Neuronal stem cell (in vitro differentiated cells): ENCODE measurements around the gene FAM117B.

ENCODE experiments used
- DNase-seq: peaks from one replicate; pipeline ENCODE4 v3.0.0-alpha.2; 2013; ENCODE audit warnings: low spot score
- H2AFZ ChIP-seq: one replicate; pipeline ENCODE4 v1.6.1; 2013; ENCODE audit warnings: mild to moderate bottlenecking, low read length, inconsistent platforms
- H2AK5ac ChIP-seq: 2 replicates; pipeline ENCODE4 v1.6.1; 2013; ENCODE audit warnings: low read depth, mild to moderate bottlenecking, inconsistent platforms, low read length, moderate library complexity, mixed read lengths
- H2BK120ac ChIP-seq: 2 replicates; pipeline ENCODE4 v1.6.1; 2013; ENCODE audit warnings: low read depth, mild to moderate bottlenecking, inconsistent platforms, low read length, moderate library complexity, mixed read lengths
- H2BK12ac ChIP-seq: one replicate; pipeline ENCODE4 v1.6.1; 2013; ENCODE audit warnings: low read length, inconsistent platforms
- H2BK15ac ChIP-seq: 2 replicates; pipeline ENCODE4 v1.6.1; 2013; ENCODE audit warnings: mild to moderate bottlenecking, low read length, inconsistent platforms, mixed read lengths
- H2BK5ac ChIP-seq: one replicate; pipeline ENCODE4 v1.6.1; 2013; ENCODE audit warnings: inconsistent platforms, mild to moderate bottlenecking, low read length, moderate library complexity
- H3K14ac ChIP-seq: one replicate; pipeline ENCODE4 v1.6.1; 2013; ENCODE audit warnings: low read length, inconsistent platforms
- H3K18ac ChIP-seq: 2 replicates; pipeline ENCODE4 v1.6.1; 2013; ENCODE audit warnings: low read length, inconsistent platforms
- H3K23ac ChIP-seq: 2 replicates; pipeline ENCODE4 v1.6.1; 2013; ENCODE audit warnings: low read depth, mild to moderate bottlenecking, mixed read lengths, low read length, inconsistent platforms; ENCODE audit not compliant: poor library complexity
- H3K27ac ChIP-seq: replicated peaks from 3 replicates; pipeline ENCODE4 v1.5.1; 2013; ENCODE audit warnings: low read length, inconsistent platforms
- H3K27me3 ChIP-seq, 3 experiments: 2 replicates each; pipeline ENCODE4 v1.6.1; 2013; ENCODE audit warnings: low read length in 3 of 3, mild to moderate bottlenecking in 2 of 3, inconsistent platforms in 1 of 3, low read depth in 1 of 3, mixed read lengths in 1 of 3, moderate library complexity in 1 of 3; ENCODE audit not compliant: control insufficient read depth in 3 of 3, insufficient read depth in 3 of 3
- H3K36me3 ChIP-seq, 2 donors: replicated peaks in 1 of 2; 2 replicates each; pipeline ENCODE4 v1.6.1; 2013; ENCODE audit warnings: low read length in 2 of 2; ENCODE audit not compliant: control insufficient read depth in 2 of 2, insufficient read depth in 2 of 2
- H3K4ac ChIP-seq: 2 replicates; pipeline ENCODE4 v1.6.1; 2013; ENCODE audit warnings: inconsistent platforms, mild to moderate bottlenecking, low read length, moderate library complexity
- H3K4me1 ChIP-seq, 2 donors: 1 replicate in 1 of 2; 2 replicates in 1 of 2; pipeline ENCODE4 v1.6.1; 2013; ENCODE audit warnings: low read length in 2 of 2, low read depth in 1 of 2; ENCODE audit not compliant: control insufficient read depth in 2 of 2, insufficient read depth in 1 of 2
- H3K4me2 ChIP-seq: one replicate; pipeline ENCODE4 v1.6.1; 2013; ENCODE audit warnings: mild to moderate bottlenecking, low read length, inconsistent platforms; ENCODE audit not compliant: insufficient read depth, poor library complexity, severe bottlenecking
- H3K4me3 ChIP-seq, 2 donors: 2 replicates each; pipeline ENCODE4 v1.5.1; 2013; ENCODE audit warnings: low read length in 2 of 2, mild to moderate bottlenecking in 2 of 2, inconsistent platforms in 1 of 2, moderate library complexity in 1 of 2
- H3K79me1 ChIP-seq: one replicate; pipeline ENCODE4 v1.6.1; 2013; ENCODE audit warnings: low read depth, mild to moderate bottlenecking, inconsistent platforms, low read length, moderate library complexity
- H3K9ac ChIP-seq: one replicate; pipeline ENCODE4 v1.6.1; 2013; ENCODE audit warnings: mild to moderate bottlenecking, low read depth, low read length, inconsistent platforms; ENCODE audit not compliant: poor library complexity
- H3K9me3 ChIP-seq, 2 donors: replicated peaks in 1 of 2; 2 replicates each; pipeline versions ENCODE3 to v1.6.1; 2013; ENCODE audit warnings: low read length in 2 of 2, mild to moderate bottlenecking in 2 of 2, inconsistent platforms in 1 of 2, low read depth in 1 of 2, mixed read lengths in 1 of 2, moderate library complexity in 1 of 2; ENCODE audit not compliant: control insufficient read depth in 2 of 2, insufficient read depth in 1 of 2
- H4K8ac ChIP-seq: one replicate; pipeline ENCODE4 v1.6.1; 2013; ENCODE audit warnings: low read depth, mild to moderate bottlenecking, inconsistent platforms, low read length, moderate library complexity
- H4K91ac ChIP-seq: one replicate; pipeline ENCODE4 v1.6.1; 2013; ENCODE audit warnings: low read length, low read depth, mild to moderate bottlenecking, inconsistent platforms; ENCODE audit not compliant: poor library complexity
- WGBS, 2 donors: extraction: QIAGEN DNeasy Blood & Tissue Kit; methylation state at CpG; one replicate each; pipeline ENCODE4 v1.1.7; 2013; ENCODE audit warnings: missing lambda C conversion rate in 2 of 2, mixed read lengths in 1 of 2; ENCODE audit not compliant: insufficient read length in 2 of 2, insufficient replicate concordance in 1 of 2; ENCODE audit errors: extremely low coverage in 2 of 2; 5-methylcytosine and 5-hydroxymethylcytosine counted together

Gene FAM117B

DNA sequence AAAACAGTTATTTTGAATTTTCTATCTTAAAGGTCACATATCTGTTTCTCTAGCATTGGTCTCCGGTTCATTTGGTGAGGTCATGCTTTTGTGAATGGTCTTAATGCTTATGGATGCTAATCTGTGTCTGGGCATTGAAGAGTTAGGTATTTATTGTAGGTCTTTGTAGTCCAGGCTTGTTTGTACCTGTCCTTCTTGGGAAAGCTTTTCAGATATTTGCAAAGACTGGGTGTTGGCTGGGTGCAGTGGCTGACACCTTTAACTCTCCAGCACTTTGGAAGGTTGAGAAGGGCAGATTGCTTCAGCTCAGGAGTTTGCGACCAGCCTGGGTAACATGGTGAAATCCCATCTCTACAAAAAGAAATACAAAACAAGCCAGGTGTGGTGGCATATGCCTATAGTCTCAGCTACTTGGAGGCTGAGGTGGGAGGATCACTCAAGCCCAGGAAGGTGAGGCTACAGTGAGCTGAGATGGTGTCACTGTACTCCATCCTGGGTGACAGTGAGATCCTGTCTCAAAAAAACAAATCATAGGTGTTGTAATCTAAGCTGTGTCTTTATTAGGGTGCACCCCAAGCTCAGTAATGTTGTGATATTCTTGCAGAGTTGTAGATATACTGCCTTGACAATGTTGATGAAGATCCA, 82.3 kb downstream of the FAM117B start:
- H2BK120ac ChIP-seq: no peak overlapping the region
- no peak overlapping the region for H3K23ac ChIP-seq
- no peak overlapping the region for H4K91ac ChIP-seq
- no CpG with 5 or more reads among the region's 2 CpGs for WGBS, 2 donors
- no peaks in the 10 kb centered on the region for H3K27me3 ChIP-seq
- H3K9ac ChIP-seq: no peak overlapping the region
- no peak overlapping the region for H4K8ac ChIP-seq
- no peak overlapping the region for H2AK5ac ChIP-seq
- no peak overlapping the region for H3K4me2 ChIP-seq
- no peak overlapping the region for H3K14ac ChIP-seq
- no peak overlapping the region for H3K27ac ChIP-seq
- H3K79me1 ChIP-seq: peaks cover 5% of the 10 kb centered on the region
- H3K36me3 ChIP-seq: peaks cover 0 to under 1% of the 10 kb centered on the region in 2 donors
- H3K4ac ChIP-seq: no peak overlapping the region
- H3K4me1 ChIP-seq: no peaks in the 10 kb centered on the region
- H2AFZ ChIP-seq: no peak overlapping the region
- no peak overlapping the region for H2BK5ac ChIP-seq
- H3K9me3 ChIP-seq: peaks cover 0 to 35% of the 10 kb centered on the region in 2 donors
- no peak overlapping the region for H3K18ac ChIP-seq
- H2BK12ac ChIP-seq: no peak overlapping the region
- no peak for DNase-seq
- no peak overlapping the region for H2BK15ac ChIP-seq
- H3K4me3 ChIP-seq: no peak overlapping the region

DNA sequence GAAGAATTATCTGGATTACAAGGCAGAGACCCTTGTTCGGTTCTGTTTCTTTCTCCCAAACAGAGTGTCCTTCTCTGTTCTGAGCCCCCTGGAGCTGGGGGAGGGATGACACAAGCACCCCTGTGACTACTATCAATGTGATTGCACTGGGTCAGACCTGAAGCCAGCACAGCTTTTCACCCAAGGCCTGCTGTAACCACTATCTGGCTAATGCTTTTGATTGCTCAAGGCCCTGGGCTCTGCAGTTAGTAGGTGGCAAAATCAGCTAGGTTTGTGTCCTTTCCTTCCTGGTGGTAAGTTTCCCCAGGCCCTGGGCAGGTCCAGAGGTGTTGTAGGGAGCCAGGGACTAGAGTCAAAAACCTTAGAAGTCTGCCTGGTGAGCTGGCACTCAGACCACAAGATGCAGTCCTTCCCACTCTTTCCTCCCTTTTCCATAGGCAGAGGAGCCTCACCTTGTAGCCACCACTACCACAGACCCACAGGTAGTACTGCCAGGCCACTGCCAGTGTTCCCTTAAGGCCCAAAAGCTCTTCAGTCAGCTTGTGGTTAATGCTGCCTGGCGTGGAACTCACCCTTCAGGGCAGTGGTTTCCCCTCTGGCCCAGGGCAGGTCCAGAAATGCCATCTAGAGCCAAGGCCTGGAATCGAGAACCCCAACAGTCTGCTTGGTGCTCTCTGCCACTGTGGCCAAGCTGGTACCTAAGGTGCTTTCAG, 83.0 kb downstream of the FAM117B start:
- DNase-seq: no peak
- no CpG with 5 or more reads among the region's 3 CpGs for WGBS, 2 donors

GRCh38 chr2:202718614-202719013, 83.8 kb downstream of the FAM117B start:
- no peak overlapping the region for H3K18ac ChIP-seq
- DNase-seq: no peak

More for the DNA sequence above, 83.0 kb downstream of the FAM117B start:
- Histone ChIP-seq H3K4me1 (no peaks in the 10 kb centered on the region), H3K4me2 (no peak overlapping the region), H3K36me3 (peaks cover 0 to 2% of the 10 kb centered on the region in 2 donors), H3K4me3 (no peak overlapping the region), H3K27ac (no peak overlapping the region), H3K79me1 (peaks cover 5% of the 10 kb centered on the region), H2BK5ac (no peak overlapping the region), H3K9ac (no peak overlapping the region), H2AK5ac (no peak overlapping the region), H2BK120ac (no peak overlapping the region), H3K4ac (no peak overlapping the region), H2BK15ac (no peak overlapping the region), H3K27me3 (no peaks in the 10 kb centered on the region), H3K23ac (no peak overlapping the region), H3K14ac (no peak overlapping the region), H3K18ac (no peak overlapping the region), H2AFZ (no peak overlapping the region), H3K9me3 (peaks cover 0 to 28% of the 10 kb centered on the region in 2 donors), H4K8ac (no peak overlapping the region), H4K91ac (no peak overlapping the region), H2BK12ac (no peak overlapping the region)

GRCh38 chr2:202720226-202720625, 85.5 kb downstream of the FAM117B start:
- Histone ChIP-seq H2BK12ac (no peak overlapping the region), H3K9me3 (peaks cover 0 to 14% of the 10 kb centered on the region in 2 donors), H3K4me3 (no peak overlapping the region), H3K27ac (no peak overlapping the region), H3K36me3 (peaks cover 0 to 8% of the 10 kb centered on the region in 2 donors), H3K23ac (no peak overlapping the region), H4K8ac (no peak overlapping the region), H3K9ac (no peak overlapping the region), H3K4me1 (no peaks in the 10 kb centered on the region), H3K14ac (no peak overlapping the region), H2BK5ac (no peak overlapping the region), H3K4ac (no peak overlapping the region), H3K79me1 (peaks cover 5% of the 10 kb centered on the region), H3K27me3 (no peaks in the 10 kb centered on the region), H4K91ac (no peak overlapping the region), H2AFZ (no peak overlapping the region), H2BK120ac (no peak overlapping the region), H3K4me2 (no peak overlapping the region), H3K18ac (no peak overlapping the region), H2BK15ac (no peak overlapping the region), H2AK5ac (no peak overlapping the region)
- no CpG with 5 or more reads among the region's 2 CpGs for WGBS, 2 donors
- no peak for DNase-seq

More at GRCh38 chr2:202718614-202719013, 83.8 kb downstream of the FAM117B start:
- no peak overlapping the region for H4K91ac ChIP-seq
- H3K14ac ChIP-seq: no peak overlapping the region
- no peak overlapping the region for H3K9ac ChIP-seq
- peaks cover 5% of the 10 kb centered on the region for H3K79me1 ChIP-seq
- H2BK12ac ChIP-seq: no peak overlapping the region
- H3K4ac ChIP-seq: no peak overlapping the region
- H2BK5ac ChIP-seq: no peak overlapping the region
- H3K27ac ChIP-seq: no peak overlapping the region
- H2BK15ac ChIP-seq: no peak overlapping the region
- no peaks in the 10 kb centered on the region for H3K4me1 ChIP-seq
- H3K4me3 ChIP-seq: no peak overlapping the region
- no peak overlapping the region for H2AFZ ChIP-seq
- no peak overlapping the region for H4K8ac ChIP-seq
- H3K4me2 ChIP-seq: no peak overlapping the region
- peaks cover 0 to 21% of the 10 kb centered on the region in 2 donors for H3K9me3 ChIP-seq
- H2AK5ac ChIP-seq: no peak overlapping the region
- no peaks in the 10 kb centered on the region for H3K27me3 ChIP-seq
- H3K23ac ChIP-seq: no peak overlapping the region
- H3K36me3 ChIP-seq: peaks cover 0 to 2% of the 10 kb centered on the region in 2 donors
- no CpG with 5 or more reads among the region's 4 CpGs for WGBS, 2 donors
- no peak overlapping the region for H2BK120ac ChIP-seq
